GM20000 (cell line): ENCODE data around the gene PDLIM7.
A peak's percentile ranks its signal among the peaks of the same experiment; 100 is the strongest.

Experiments
- DNase-seq: peaks from one replicate; pipeline ENCODE4 v3.0.0; 2012; ENCODE audit warnings: low spot score
- CTCF ChIP-seq: IDR thresholded peaks from 2 replicates; pipeline ENCODE4 v1.5.1; 2012; ENCODE audit warnings: mild to moderate bottlenecking, control low read depth; ENCODE audit errors: extremely low read depth, missing control alignments

Gene PDLIM7

GRCh38 chr5:177455661-177456590 is 41.5 kb downstream of the PDLIM7 start:
- TF ChIP-seq CTCF, result peak; percentile 96
- DNase-seq, result peak; percentile 96

- TF ChIP-seq CTCF, result peak; percentile 77
- peak; percentile 95 for DNase-seq
Observed at GRCh38 chr5:177455036-177455660, 42.3 kb downstream of the PDLIM7 start.

- DNase-seq, result peak; percentile 98
- TF ChIP-seq CTCF, result peak; percentile 75
Observed at GRCh38 chr5:177454397-177455035, 42.9 kb downstream of the PDLIM7 start.

- TF ChIP-seq CTCF, result no peak
- DNase-seq, result no peak
Observed at GRCh38 chr5:177453852-177454396, 43.5 kb downstream of the PDLIM7 start.

GRCh38 chr5:177452688-177453638 is 44.4 kb downstream of the PDLIM7 start:
- DNase-seq, result no peak
- TF ChIP-seq CTCF, result no peak

GRCh38 chr5:177450667-177451424 is 46.6 kb downstream of the PDLIM7 start:
- no peak for TF ChIP-seq CTCF
- no peak for DNase-seq
